OCI-LY7 (cell line): ENCODE measurements around the gene SLC30A2.

Experiments
- EZH2phosphoT487 ChIP-seq: fragments of 200-600 bp; sonication (generic); IDR thresholded peaks from 2 replicates; pipeline ENCODE4 v1.6.1; 2018; ENCODE audit warnings: low read depth, borderline replicate concordance, mild to moderate bottlenecking, mixed run types, antibody characterized with exemption, low read length, moderate library complexity, mixed read lengths
- TF ChIP-seq, protein P1 (sequence below): fragments of 200-600 bp; sonication (generic); conservative IDR thresholded peaks from 2 replicates; pipeline ENCODE4 v1.5.1; 2014; ENCODE audit warnings: mild to moderate bottlenecking, antibody characterized with exemption, low read length, moderate library complexity, mixed read lengths

DNA sequence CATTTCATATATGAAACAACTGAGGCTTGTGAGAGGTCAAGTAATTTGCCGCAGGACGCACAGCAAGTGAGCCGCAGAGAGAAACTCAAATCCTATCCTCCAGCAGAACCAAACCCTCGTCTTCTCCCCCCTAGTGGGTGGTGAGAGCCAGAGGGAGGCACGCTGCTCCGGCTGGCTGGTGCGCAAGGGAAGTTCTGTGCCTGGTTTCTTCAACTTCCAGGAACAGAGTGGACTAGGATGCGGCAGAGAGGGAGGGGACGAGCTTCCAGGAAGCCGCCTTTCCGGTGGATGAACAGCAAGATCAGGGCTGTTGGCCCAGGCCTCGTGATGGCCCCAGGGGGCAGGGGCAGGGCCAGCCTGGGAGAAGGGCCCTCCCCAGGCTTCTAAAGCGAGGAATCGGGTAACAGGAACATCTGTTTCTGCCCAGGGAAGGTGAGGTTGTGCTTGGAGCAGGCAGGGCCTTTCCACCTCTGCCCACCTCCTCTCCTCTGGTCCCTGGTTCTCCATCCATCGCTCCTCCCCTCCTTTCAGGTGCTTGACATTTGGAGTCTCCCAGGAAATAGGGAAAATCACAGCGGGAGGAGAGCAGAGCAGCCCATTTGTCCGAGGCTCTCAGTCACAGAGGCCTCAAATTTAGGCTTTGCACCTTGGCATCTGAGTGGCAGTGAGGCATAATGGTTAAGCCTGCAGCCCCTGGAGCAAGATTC lies 48.9 kb upstream of the SLC30A2 start:
- TF ChIP-seq, protein P1, sequence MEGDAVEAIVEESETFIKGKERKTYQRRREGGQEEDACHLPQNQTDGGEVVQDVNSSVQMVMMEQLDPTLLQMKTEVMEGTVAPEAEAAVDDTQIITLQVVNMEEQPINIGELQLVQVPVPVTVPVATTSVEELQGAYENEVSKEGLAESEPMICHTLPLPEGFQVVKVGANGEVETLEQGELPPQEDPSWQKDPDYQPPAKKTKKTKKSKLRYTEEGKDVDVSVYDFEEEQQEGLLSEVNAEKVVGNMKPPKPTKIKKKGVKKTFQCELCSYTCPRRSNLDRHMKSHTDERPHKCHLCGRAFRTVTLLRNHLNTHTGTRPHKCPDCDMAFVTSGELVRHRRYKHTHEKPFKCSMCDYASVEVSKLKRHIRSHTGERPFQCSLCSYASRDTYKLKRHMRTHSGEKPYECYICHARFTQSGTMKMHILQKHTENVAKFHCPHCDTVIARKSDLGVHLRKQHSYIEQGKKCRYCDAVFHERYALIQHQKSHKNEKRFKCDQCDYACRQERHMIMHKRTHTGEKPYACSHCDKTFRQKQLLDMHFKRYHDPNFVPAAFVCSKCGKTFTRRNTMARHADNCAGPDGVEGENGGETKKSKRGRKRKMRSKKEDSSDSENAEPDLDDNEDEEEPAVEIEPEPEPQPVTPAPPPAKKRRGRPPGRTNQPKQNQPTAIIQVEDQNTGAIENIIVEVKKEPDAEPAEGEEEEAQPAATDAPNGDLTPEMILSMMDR = no peak
- no peak for TF ChIP-seq EZH2phosphoT487
